HEK293 (cell line): ENCODE measurements around the gene CHMP6.

Experiments
- CTCF ChIA-PET: fragments of 350-600 bp; formaldehyde crosslinking; extraction: SDS; loops from one replicate; lab custom pipeline; 2021; ENCODE audit warnings: antibody characterized with exemption; lab: Yijun Ruan, JAX
- POLR2A ChIA-PET: fragments of 300-600 bp; formaldehyde crosslinking; extraction: SDS; loops from one replicate; lab custom pipeline; 2020; ENCODE audit warnings: antibody characterized with exemption, inconsistent platforms; lab: Yijun Ruan, JAX
- H3K27ac ChIP-seq: fragments of 200-500 bp; sonication (Bioruptor generic); 2 replicates; pipeline ENCODE4 v1.5.1; 2014; ENCODE audit warnings: low read depth, low read length, control low read depth, inconsistent platforms; ENCODE audit errors: extremely low read depth
- H3K36me3 ChIP-seq, 2 experiments: fragments of 200-500 bp in 1 of 2; sonication (Bioruptor generic) in 1 of 2; 1 replicate in 1 of 2; 2 replicates in 1 of 2; pipeline ENCODE4 v1.5.1; 2014 to 2017; ENCODE audit warnings: inconsistent platforms in 2 of 2, low read length in 2 of 2; ENCODE audit not compliant: control insufficient read depth in 2 of 2, insufficient read depth in 1 of 2
- H3K4me1 ChIP-seq: fragments of 200-500 bp; sonication (Bioruptor generic); 2 replicates; pipeline ENCODE4 v1.5.1; 2014; ENCODE audit warnings: mild to moderate bottlenecking, low read length, inconsistent platforms; ENCODE audit not compliant: control insufficient read depth, insufficient read depth
- H3K4me3 ChIP-seq: 2 replicates; pipeline ENCODE4 v1.5.1; 2011; ENCODE audit warnings: low read depth, mild to moderate bottlenecking, control low read depth, low read length, moderate library complexity
- H3K9me3 ChIP-seq: fragments of 200-500 bp; sonication (Bioruptor generic); 2 replicates; pipeline ENCODE4 v1.5.1; 2014; ENCODE audit warnings: low read depth, low read length, inconsistent platforms; ENCODE audit not compliant: control insufficient read depth, insufficient read depth
- HOXD13 ChIP-seq: sonication (generic); formaldehyde crosslinking; IDR thresholded peaks from 2 replicates; pipeline ENCODE4 v1.8.0; 2022; ENCODE audit warnings: missing genetic modification reagents, borderline replicate concordance
- KLF10 ChIP-seq: fragments of 450-650 bp; IDR thresholded peaks from 2 replicates; pipeline ENCODE4 v1.5.1; 2018; ENCODE audit warnings: missing biosample characterization, mild to moderate bottlenecking, missing genetic modification characterization
- SCRT2 ChIP-seq: fragments of 450-650 bp; formaldehyde crosslinking; IDR thresholded peaks from 2 replicates; pipeline ENCODE4 v1.5.1; 2016; ENCODE audit warnings: missing biosample characterization, missing genetic modification characterization
- TCF7L2 ChIP-seq: IDR thresholded peaks from 2 replicates; pipeline ENCODE4 v1.6.1; 2011; ENCODE audit warnings: low read depth, mild to moderate bottlenecking, inconsistent platforms, low read length, moderate library complexity, borderline replicate concordance
- YY1 ChIP-seq: fragments of 450-650 bp; formaldehyde crosslinking; IDR thresholded peaks from 2 replicates; pipeline ENCODE4 v1.5.1; 2018; ENCODE audit warnings: missing biosample characterization, missing genetic modification characterization
- ZBTB8A ChIP-seq: fragments of 450-650 bp; formaldehyde crosslinking; IDR thresholded peaks from 2 replicates; pipeline ENCODE4 v1.5.1; 2016; ENCODE audit warnings: missing biosample characterization, missing genetic modification characterization
- ZEB2 ChIP-seq: fragments of 450-650 bp; formaldehyde crosslinking; IDR thresholded peaks from 2 replicates; pipeline ENCODE4 v1.5.1; 2016; ENCODE audit warnings: missing biosample characterization, missing genetic modification characterization
- ZNF157 ChIP-seq: fragments of 450-650 bp; formaldehyde crosslinking; IDR thresholded peaks from 2 replicates; pipeline ENCODE4 v1.5.1; 2016; ENCODE audit warnings: missing biosample characterization, missing genetic modification characterization
- ZNF184 ChIP-seq: fragments of 450-650 bp; IDR thresholded peaks from 2 replicates; pipeline ENCODE4 v1.5.1; 2018; ENCODE audit warnings: missing biosample characterization, mild to moderate bottlenecking, missing genetic modification characterization
- ZNF311 ChIP-seq: fragments of 450-650 bp; formaldehyde crosslinking; IDR thresholded peaks from 2 replicates; pipeline ENCODE4 v1.5.1; 2017; ENCODE audit warnings: missing biosample characterization, missing genetic modification characterization, borderline replicate concordance
- ZNF350 ChIP-seq: fragments of 450-650 bp; formaldehyde crosslinking; IDR thresholded peaks from 2 replicates; pipeline ENCODE4 v1.5.0; 2017; ENCODE audit warnings: missing biosample characterization, mild to moderate bottlenecking, missing genetic modification characterization
- ZNF391 ChIP-seq: fragments of 450-650 bp; formaldehyde crosslinking; IDR thresholded peaks from 2 replicates; pipeline ENCODE4 v1.5.1; 2016; ENCODE audit warnings: low read depth, missing biosample characterization, missing genetic modification characterization, borderline replicate concordance
- ZNF473 ChIP-seq: fragments of 450-650 bp; formaldehyde crosslinking; IDR thresholded peaks from 2 replicates; pipeline ENCODE4 v1.5.1; 2017; ENCODE audit warnings: missing biosample characterization, missing genetic modification characterization
- ZNF530 ChIP-seq: fragments of 450-650 bp; formaldehyde crosslinking; IDR thresholded peaks from 2 replicates; pipeline ENCODE4 v1.5.1; 2016; ENCODE audit warnings: low read depth, missing biosample characterization, missing genetic modification characterization
- ZNF707 ChIP-seq: fragments of 450-650 bp; formaldehyde crosslinking; IDR thresholded peaks from 2 replicates; pipeline ENCODE4 v1.5.1; 2016; ENCODE audit warnings: missing biosample characterization, missing genetic modification characterization
- ZNF843 ChIP-seq: fragments of 450-650 bp; formaldehyde crosslinking; IDR thresholded peaks from 2 replicates; pipeline ENCODE4 v1.5.1; 2016; ENCODE audit warnings: missing biosample characterization, missing genetic modification characterization
- TF ChIP-seq, protein P1 (sequence below): fragments of 450-650 bp; formaldehyde crosslinking; IDR thresholded peaks from 2 replicates; pipeline ENCODE4 v1.5.1; 2016; ENCODE audit warnings: missing biosample characterization, missing genetic modification characterization, low read depth
- TF ChIP-seq, protein P2 (sequence below): fragments of 450-650 bp; formaldehyde crosslinking; IDR thresholded peaks from 2 replicates; pipeline ENCODE4 v1.5.1; 2017; ENCODE audit warnings: missing biosample characterization, missing genetic modification characterization
- TF ChIP-seq, protein P3 (sequence below): fragments of 450-650 bp; formaldehyde crosslinking; IDR thresholded peaks from 2 replicates; pipeline ENCODE4; 2016; ENCODE audit warnings: missing biosample characterization, missing genetic modification characterization
- TF ChIP-seq, protein P4 (sequence below): fragments of 450-650 bp; formaldehyde crosslinking; IDR thresholded peaks from 2 replicates; pipeline ENCODE4 v1.5.1; 2016; ENCODE audit warnings: missing biosample characterization, missing genetic modification characterization
- TF ChIP-seq, protein P5 (sequence below): fragments of 450-650 bp; formaldehyde crosslinking; IDR thresholded peaks from 2 replicates; pipeline ENCODE4 v1.5.1; 2016; ENCODE audit warnings: missing biosample characterization, missing genetic modification characterization
- TF ChIP-seq, protein P6 (sequence below): fragments of 450-650 bp; formaldehyde crosslinking; IDR thresholded peaks from 2 replicates; pipeline ENCODE4 v1.5.1; 2017; ENCODE audit warnings: missing biosample characterization, missing genetic modification characterization

Gene CHMP6

DNA sequence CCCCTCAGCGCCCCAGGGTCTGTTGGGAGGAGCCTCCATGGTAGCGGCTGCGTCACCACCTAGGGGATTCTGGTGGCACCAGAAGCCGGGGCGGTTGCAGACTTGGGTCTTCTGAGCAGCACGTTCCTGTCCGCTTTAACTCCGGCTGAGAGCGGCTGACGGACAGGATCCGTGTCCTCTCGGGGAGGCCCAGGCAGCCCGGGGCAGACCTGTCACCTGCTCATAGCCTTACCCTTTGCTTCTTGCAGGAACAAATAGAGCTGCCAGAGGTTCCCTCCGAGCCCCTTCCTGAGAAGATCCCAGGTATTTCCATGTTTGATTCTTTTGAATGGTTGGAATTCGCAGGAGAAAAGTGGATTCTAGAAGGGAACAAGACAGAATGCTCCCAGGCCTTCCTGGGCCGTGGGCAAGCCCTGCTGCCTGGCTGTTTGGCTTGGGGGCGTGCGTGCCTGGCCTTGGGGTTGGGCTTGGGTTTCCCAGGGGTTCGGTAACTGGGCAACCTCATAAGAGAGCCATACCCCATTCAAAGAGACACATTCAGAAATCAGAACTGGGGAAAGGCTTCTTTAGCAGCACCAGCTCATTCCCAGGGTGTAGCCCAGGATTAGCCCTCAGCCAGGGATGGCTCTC lies 6.6 kb downstream of the CHMP6 start:
- H3K4me3 ChIP-seq: no peak overlapping the region
- TF ChIP-seq ZNF707 (tag by site-specific recombination) (no peak), SCRT2 (tag by site-specific recombination) (no peak), ZNF184 (no peak), ZEB2 (tag by site-specific recombination) (no peak), ZNF843 (tag by site-specific recombination) (no peak), ZBTB8A (tag by site-specific recombination) (no peak), ZNF530 (no peak), HOXD13 (CRISPR knock-in tag) (no peak), ZNF391 (tag by site-specific recombination) (no peak), ZNF350 (no peak), YY1 (tag by site-specific recombination) (no peak), KLF10 (tag by site-specific recombination) (no peak)
- TF ChIP-seq, protein P1, sequence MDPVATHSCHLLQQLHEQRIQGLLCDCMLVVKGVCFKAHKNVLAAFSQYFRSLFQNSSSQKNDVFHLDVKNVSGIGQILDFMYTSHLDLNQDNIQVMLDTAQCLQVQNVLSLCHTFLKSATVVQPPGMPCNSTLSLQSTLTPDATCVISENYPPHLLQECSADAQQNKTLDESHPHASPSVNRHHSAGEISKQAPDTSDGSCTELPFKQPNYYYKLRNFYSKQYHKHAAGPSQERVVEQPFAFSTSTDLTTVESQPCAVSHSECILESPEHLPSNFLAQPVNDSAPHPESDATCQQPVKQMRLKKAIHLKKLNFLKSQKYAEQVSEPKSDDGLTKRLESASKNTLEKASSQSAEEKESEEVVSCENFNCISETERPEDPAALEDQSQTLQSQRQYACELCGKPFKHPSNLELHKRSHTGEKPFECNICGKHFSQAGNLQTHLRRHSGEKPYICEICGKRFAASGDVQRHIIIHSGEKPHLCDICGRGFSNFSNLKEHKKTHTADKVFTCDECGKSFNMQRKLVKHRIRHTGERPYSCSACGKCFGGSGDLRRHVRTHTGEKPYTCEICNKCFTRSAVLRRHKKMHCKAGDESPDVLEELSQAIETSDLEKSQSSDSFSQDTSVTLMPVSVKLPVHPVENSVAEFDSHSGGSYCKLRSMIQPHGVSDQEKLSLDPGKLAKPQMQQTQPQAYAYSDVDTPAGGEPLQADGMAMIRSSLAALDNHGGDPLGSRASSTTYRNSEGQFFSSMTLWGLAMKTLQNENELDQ: no peak
- TF ChIP-seq, protein P2, sequence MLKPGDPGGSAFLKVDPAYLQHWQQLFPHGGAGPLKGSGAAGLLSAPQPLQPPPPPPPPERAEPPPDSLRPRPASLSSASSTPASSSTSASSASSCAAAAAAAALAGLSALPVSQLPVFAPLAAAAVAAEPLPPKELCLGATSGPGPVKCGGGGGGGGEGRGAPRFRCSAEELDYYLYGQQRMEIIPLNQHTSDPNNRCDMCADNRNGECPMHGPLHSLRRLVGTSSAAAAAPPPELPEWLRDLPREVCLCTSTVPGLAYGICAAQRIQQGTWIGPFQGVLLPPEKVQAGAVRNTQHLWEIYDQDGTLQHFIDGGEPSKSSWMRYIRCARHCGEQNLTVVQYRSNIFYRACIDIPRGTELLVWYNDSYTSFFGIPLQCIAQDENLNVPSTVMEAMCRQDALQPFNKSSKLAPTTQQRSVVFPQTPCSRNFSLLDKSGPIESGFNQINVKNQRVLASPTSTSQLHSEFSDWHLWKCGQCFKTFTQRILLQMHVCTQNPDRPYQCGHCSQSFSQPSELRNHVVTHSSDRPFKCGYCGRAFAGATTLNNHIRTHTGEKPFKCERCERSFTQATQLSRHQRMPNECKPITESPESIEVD: no peak
- TF ChIP-seq, protein P3, sequence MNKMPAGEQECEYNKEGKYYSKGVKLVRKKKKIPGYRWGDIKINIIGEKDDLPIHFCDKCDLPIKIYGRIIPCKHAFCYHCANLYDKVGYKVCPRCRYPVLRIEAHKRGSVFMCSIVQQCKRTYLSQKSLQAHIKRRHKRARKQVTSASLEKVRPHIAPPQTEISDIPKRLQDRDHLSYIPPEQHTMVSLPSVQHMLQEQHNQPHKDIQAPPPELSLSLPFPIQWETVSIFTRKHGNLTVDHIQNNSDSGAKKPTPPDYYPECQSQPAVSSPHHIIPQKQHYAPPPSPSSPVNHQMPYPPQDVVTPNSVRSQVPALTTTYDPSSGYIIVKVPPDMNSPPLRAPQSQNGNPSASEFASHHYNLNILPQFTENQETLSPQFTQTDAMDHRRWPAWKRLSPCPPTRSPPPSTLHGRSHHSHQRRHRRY (tag by site-specific recombination): no peak
- peaks cover 7% of the 10 kb centered on the region for H3K4me1 ChIP-seq
- ChIA-PET POLR2A (no interaction called here), CTCF (no interaction called here)
- H3K9me3 ChIP-seq: no peaks in the 10 kb centered on the region
- H3K36me3 ChIP-seq: peaks cover 0 to 54% of the 10 kb centered on the region in 2 experiments; a peak in 2 of 3 replicates
- H3K27ac ChIP-seq: no peak overlapping the region

DNA sequence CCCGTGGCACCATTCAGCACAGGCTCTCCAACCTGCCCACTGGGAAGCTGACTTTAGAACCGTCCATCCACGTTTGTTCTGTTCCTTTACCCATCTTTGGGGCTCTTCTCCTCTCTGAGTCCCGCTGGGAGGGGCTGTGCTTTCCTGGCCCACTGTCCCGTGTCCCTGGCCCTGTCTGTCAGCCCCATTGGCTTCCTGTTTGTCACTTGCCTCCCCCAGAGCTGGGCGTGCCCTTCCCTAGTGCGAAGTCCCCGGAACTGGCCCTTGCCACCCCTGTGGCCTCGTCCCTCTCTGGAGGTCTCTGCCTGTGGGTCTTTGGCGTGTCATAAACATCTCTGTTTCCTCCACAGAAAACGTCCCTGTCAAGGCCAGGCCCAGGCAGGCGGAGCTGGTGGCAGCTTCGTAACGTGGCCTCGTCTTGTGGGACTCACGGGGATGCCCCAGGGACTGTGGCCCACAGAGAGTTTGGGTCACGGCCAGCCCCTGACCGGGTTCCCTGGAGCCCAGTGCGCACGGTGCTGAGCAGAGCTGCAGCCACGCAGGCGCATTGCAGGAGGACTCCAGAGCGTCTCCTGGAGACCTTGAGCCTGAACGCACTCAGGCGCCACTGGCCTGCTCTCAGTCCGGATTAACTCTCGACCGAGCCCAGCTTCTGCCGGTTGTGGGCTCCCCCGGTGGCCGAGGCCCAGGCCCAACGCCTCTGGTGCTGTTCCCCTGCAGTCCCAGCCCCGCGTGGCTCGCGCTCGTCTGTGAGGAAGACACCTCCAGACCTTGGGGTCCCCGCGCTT lies 7.3 kb downstream of the CHMP6 start:
- CTCF ChIA-PET: no interaction called here
- no peaks in the 10 kb centered on the region for H3K9me3 ChIP-seq
- no peak overlapping the region for H3K4me3 ChIP-seq
- peaks cover 10% of the 10 kb centered on the region for H3K4me1 ChIP-seq
- H3K27ac ChIP-seq: no peak overlapping the region
- POLR2A ChIA-PET: interaction anchor here (1.0 kb wide), 1 partner anchor 99 kb away, joined by 3 read pairs; no protein-coding TSS in a partner anchor
- H3K36me3 ChIP-seq: peaks cover 0 to 54% of the 10 kb centered on the region in 2 experiments; a peak in 2 of 3 replicates
- no peak for TF ChIP-seq TCF7L2
- no peak for TF ChIP-seq ZNF157 (tag by site-specific recombination)
- no peak for TF ChIP-seq ZNF311 (tag by site-specific recombination)
- TF ChIP-seq, protein P4, sequence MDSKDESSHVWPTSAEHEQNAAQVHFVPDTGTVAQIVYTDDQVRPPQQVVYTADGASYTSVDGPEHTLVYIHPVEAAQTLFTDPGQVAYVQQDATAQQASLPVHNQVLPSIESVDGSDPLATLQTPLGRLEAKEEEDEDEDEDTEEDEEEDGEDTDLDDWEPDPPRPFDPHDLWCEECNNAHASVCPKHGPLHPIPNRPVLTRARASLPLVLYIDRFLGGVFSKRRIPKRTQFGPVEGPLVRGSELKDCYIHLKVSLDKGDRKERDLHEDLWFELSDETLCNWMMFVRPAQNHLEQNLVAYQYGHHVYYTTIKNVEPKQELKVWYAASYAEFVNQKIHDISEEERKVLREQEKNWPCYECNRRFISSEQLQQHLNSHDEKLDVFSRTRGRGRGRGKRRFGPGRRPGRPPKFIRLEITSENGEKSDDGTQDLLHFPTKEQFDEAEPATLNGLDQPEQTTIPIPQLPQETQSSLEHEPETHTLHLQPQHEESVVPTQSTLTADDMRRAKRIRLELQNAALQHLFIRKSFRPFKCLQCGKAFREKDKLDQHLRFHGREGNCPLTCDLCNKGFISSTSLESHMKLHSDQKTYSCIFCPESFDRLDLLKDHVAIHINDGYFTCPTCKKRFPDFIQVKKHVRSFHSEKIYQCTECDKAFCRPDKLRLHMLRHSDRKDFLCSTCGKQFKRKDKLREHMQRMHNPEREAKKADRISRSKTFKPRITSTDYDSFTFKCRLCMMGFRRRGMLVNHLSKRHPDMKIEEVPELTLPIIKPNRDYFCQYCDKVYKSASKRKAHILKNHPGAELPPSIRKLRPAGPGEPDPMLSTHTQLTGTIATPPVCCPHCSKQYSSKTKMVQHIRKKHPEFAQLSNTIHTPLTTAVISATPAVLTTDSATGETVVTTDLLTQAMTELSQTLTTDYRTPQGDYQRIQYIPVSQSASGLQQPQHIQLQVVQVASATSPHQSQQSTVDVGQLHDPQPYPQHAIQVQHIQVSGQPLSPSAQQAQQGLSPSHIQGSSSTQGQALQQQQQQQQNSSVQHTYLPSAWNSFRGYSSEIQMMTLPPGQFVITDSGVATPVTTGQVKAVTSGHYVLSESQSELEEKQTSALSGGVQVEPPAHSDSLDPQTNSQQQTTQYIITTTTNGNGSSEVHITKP (tag by site-specific recombination): no peak
- TF ChIP-seq, protein P5, sequence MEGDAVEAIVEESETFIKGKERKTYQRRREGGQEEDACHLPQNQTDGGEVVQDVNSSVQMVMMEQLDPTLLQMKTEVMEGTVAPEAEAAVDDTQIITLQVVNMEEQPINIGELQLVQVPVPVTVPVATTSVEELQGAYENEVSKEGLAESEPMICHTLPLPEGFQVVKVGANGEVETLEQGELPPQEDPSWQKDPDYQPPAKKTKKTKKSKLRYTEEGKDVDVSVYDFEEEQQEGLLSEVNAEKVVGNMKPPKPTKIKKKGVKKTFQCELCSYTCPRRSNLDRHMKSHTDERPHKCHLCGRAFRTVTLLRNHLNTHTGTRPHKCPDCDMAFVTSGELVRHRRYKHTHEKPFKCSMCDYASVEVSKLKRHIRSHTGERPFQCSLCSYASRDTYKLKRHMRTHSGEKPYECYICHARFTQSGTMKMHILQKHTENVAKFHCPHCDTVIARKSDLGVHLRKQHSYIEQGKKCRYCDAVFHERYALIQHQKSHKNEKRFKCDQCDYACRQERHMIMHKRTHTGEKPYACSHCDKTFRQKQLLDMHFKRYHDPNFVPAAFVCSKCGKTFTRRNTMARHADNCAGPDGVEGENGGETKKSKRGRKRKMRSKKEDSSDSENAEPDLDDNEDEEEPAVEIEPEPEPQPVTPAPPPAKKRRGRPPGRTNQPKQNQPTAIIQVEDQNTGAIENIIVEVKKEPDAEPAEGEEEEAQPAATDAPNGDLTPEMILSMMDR (tag by site-specific recombination): 0 out of 2 replicates have a peak, but pooled peaks have one; percentile 15
- no peak for TF ChIP-seq ZNF707 (tag by site-specific recombination)
- TF ChIP-seq, protein P6, sequence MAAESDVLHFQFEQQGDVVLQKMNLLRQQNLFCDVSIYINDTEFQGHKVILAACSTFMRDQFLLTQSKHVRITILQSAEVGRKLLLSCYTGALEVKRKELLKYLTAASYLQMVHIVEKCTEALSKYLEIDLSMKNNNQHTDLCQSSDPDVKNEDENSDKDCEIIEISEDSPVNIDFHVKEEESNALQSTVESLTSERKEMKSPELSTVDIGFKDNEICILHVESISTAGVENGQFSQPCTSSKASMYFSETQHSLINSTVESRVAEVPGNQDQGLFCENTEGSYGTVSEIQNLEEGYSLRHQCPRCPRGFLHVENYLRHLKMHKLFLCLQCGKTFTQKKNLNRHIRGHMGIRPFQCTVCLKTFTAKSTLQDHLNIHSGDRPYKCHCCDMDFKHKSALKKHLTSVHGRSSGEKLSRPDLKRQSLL (tag by site-specific recombination): peak; percentile 72; the same call in 1 of the 2 replicates
- no peak for TF ChIP-seq ZNF473 (tag by site-specific recombination)
- no peak for TF ChIP-seq ZEB2 (tag by site-specific recombination)
